GM20431 (cell line): Measurements from ENCODE around the gene ACSS1.

Experiments used
- in situ Hi-C: fragments of 300-500 bp; cut with MseI, MboI; formaldehyde crosslinking; loops from one replicate; pipeline ENCODE4 v1.15.0; 2020; ENCODE audit warnings: low sequenced_read_pairs; ENCODE audit not compliant: unreplicated experiment

ACSS1 gene

GRCh38 chr20:24999568-24999967 is 58.4 kb downstream of the ACSS1 start:
- in situ Hi-C loops: loop anchor here (5.0 to 10.0 kb wide), 2 partner anchors 63 to 175 kb away; no protein-coding TSS in a partner anchor

GRCh38 chr20:24998631-24999445 is 59.1 kb downstream of the ACSS1 start:
- in situ Hi-C loops: loop anchor here (5.0 to 10.0 kb wide), 2 partner anchors 63 to 176 kb away; no protein-coding TSS in a partner anchor

- in situ Hi-C loops: loop anchor here (5.0 to 10.0 kb wide), 2 partner anchors 64 to 177 kb away; no protein-coding TSS in a partner anchor
Observed at GRCh38 chr20:24998121-24998520, 59.8 kb downstream of the ACSS1 start.

GRCh38 chr20:24996449-24997377 is 61.2 kb downstream of the ACSS1 start:
- in situ Hi-C loops: loop anchor here (5.0 to 10.0 kb wide), 2 partner anchors 66 to 178 kb away; no protein-coding TSS in a partner anchor

GRCh38 chr20:24995741-24996448 is 62.0 kb downstream of the ACSS1 start:
- in situ Hi-C loops: loop anchor here (5.0 to 10.0 kb wide), 2 partner anchors 66 to 179 kb away; no protein-coding TSS in a partner anchor

- in situ Hi-C loops: loop anchor here (5.0 to 10.0 kb wide), 2 partner anchors 68 to 180 kb away; no protein-coding TSS in a partner anchor
Observed at GRCh38 chr20:24994470-24995368, 63.2 kb downstream of the ACSS1 start.

GRCh38 chr20:24994186-24994465 is 63.8 kb downstream of the ACSS1 start:
- in situ Hi-C loops: loop anchor here (10.0 kb wide), 1 partner anchor 181 kb away; no protein-coding TSS in a partner anchor

- in situ Hi-C loops: loop anchor here (10.0 kb wide), 1 partner anchor 181 kb away; no protein-coding TSS in a partner anchor
Observed at GRCh38 chr20:24993337-24994185, 64.4 kb downstream of the ACSS1 start.

GRCh38 chr20:24992487-24993205 is 65.3 kb downstream of the ACSS1 start, which contains the start of gene APMAP:
APMAP (minus strand) TSS chr20:24992751; CDS start chr20:24992688, 63 bp downstream.
- in situ Hi-C loops: loop anchor here (10.0 kb wide), 1 partner anchor 182 kb away; no protein-coding TSS in a partner anchor

- in situ Hi-C loops: loop anchor here (10.0 kb wide), 1 partner anchor 183 kb away; no protein-coding TSS in a partner anchor
Observed at GRCh38 chr20:24991897-24992486, 65.9 kb downstream of the ACSS1 start.

GRCh38 chr20:24990810-24991252 is 67.1 kb downstream of the ACSS1 start:
- in situ Hi-C loops: loop anchor here (10.0 kb wide), 1 partner anchor 184 kb away; no protein-coding TSS in a partner anchor

GRCh38 chr20:24989162-24989561 is 68.8 kb downstream of the ACSS1 start:
- in situ Hi-C loops: no loop called here

- in situ Hi-C loops: no loop called here
Observed at GRCh38 chr20:24987873-24988835, 69.8 kb downstream of the ACSS1 start.

- in situ Hi-C loops: no loop called here
Observed at GRCh38 chr20:24987244-24987643, 70.7 kb downstream of the ACSS1 start.

GRCh38 chr20:24986436-24987015 is 71.4 kb downstream of the ACSS1 start:
- in situ Hi-C loops: no loop called here
